22Rv1 (cell line): ENCODE data around the gene DGKI.

Experiments
- H3K27ac ChIP-seq: fragments of 450-650 bp; 2 replicates; pipeline ENCODE4 v1.5.1; 2017
- CTCF ChIP-seq: fragments of 450-650 bp; IDR thresholded peaks from 2 replicates; pipeline ENCODE4 v1.5.1; 2017; ENCODE audit warnings: mild to moderate bottlenecking
- ZFX ChIP-seq: fragments of 450-650 bp; IDR thresholded peaks from 2 replicates; pipeline ENCODE4 v1.6.1; 2017; ENCODE audit warnings: antibody characterized with exemption, borderline replicate concordance

DGKI gene

GRCh38 chr7:137590756-137591305 is 255.9 kb downstream of the DGKI start:
- H3K27ac ChIP-seq, result no peak overlapping the region
- no peak for TF ChIP-seq ZFX
- TF ChIP-seq CTCF, result no peak

GRCh38 chr7:137590071-137590755 is 256.6 kb downstream of the DGKI start:
- TF ChIP-seq ZFX (no peak), CTCF (no peak)
- no peak overlapping the region for H3K27ac ChIP-seq

- TF ChIP-seq ZFX (no peak), CTCF (no peak)
- H3K27ac ChIP-seq, result no peak overlapping the region
Observed at GRCh38 chr7:137587326-137587725, 259.4 kb downstream of the DGKI start.

GRCh38 chr7:137585591-137585990 is 261.2 kb downstream of the DGKI start:
- no peak overlapping the region for H3K27ac ChIP-seq
- no peak for TF ChIP-seq CTCF
- TF ChIP-seq ZFX, result no peak

GRCh38 chr7:137583172-137583571 is 263.6 kb downstream of the DGKI start:
- no peak for TF ChIP-seq ZFX
- no peak for TF ChIP-seq CTCF
- H3K27ac ChIP-seq, result no peak overlapping the region

- TF ChIP-seq CTCF (no peak), ZFX (no peak)
- H3K27ac ChIP-seq, result no peak overlapping the region
Observed at GRCh38 chr7:137579913-137580640, 266.7 kb downstream of the DGKI start.

- TF ChIP-seq CTCF, result no peak
- TF ChIP-seq ZFX, result no peak
- H3K27ac ChIP-seq, result no peak overlapping the region
Observed at GRCh38 chr7:137578541-137578940, 268.2 kb downstream of the DGKI start.
